Neural cell (in vitro differentiated cells): ENCODE data around the gene RAD51B. TPM values are rescaled to one million over a fixed set of nuclear protein-coding genes. Genes with fewer than 3 reads are reported as not detected.
"Not testable (repeated sequence)": the region's sequence is repeated elsewhere in the genome, so short reads cannot be mapped to it uniquely, and the experiment has no call there.

ENCODE experiments used
- H2AFZ ChIP-seq: fragments of 200-600, 300-800 bp; sonication (generic), shearing (Covaris generic); 2 replicates; pipeline ENCODE4 v1.6.0; 2014; ENCODE audit warnings: low read depth, mild to moderate bottlenecking, antibody characterized with exemption, low read length, moderate library complexity
- H3F3A ChIP-seq: fragments of 200-600 bp; shearing (Covaris generic); 2 replicates; pipeline ENCODE4 v1.6.1; 2016; ENCODE audit warnings: mild to moderate bottlenecking, moderate library complexity, mixed read lengths, antibody characterized with exemption, low read length; ENCODE audit not compliant: insufficient read depth, poor library complexity, severe bottlenecking
- H3K27ac ChIP-seq: fragments of 200-600, 300-800 bp; sonication (generic), shearing (Covaris generic); 2 replicates; pipeline ENCODE4 v1.5.1; 2014; ENCODE audit warnings: mild to moderate bottlenecking, low read length, moderate library complexity
- H3K27me3 ChIP-seq: fragments of 300-800, 200-600 bp; sonication (generic), shearing (Covaris generic); 2 replicates; pipeline ENCODE4 v1.6.0; 2014; ENCODE audit warnings: mild to moderate bottlenecking, low read depth, low read length, moderate library complexity; ENCODE audit not compliant: insufficient read depth
- H3K36me3 ChIP-seq: fragments of 300-800, 200-600 bp; sonication (generic), shearing (Covaris generic); 2 replicates; pipeline ENCODE4 v1.5.1; 2014; ENCODE audit warnings: mild to moderate bottlenecking, antibody characterized with exemption, low read length, moderate library complexity; ENCODE audit not compliant: insufficient read depth
- H3K4me2 ChIP-seq: fragments of 300-800, 200-600 bp; sonication (generic), shearing (Covaris generic); 2 replicates; pipeline ENCODE4 v1.6.0; 2014; ENCODE audit warnings: mild to moderate bottlenecking, low read length
- H3K4me3 ChIP-seq: fragments of 300-800, 200-600 bp; sonication (generic), shearing (Covaris generic); 2 replicates; pipeline ENCODE4 v1.5.1; 2014; ENCODE audit warnings: mild to moderate bottlenecking, low read length, moderate library complexity
- H3K79me2 ChIP-seq: fragments of 200-600 bp; shearing (Covaris generic); replicated peaks from 2 replicates; pipeline ENCODE4 v1.6.0; 2014; ENCODE audit warnings: mild to moderate bottlenecking, low read length, moderate library complexity; ENCODE audit not compliant: insufficient read depth
- H3K9ac ChIP-seq: fragments of 300-800, 200-600 bp; sonication (generic), shearing (Covaris generic); 2 replicates; pipeline ENCODE4 v1.6.1; 2016; ENCODE audit warnings: mild to moderate bottlenecking, low read length, mixed read lengths
- H3K9me2 ChIP-seq: fragments of 200-600 bp; shearing (Covaris generic); 2 replicates; pipeline ENCODE4 v1.6.1; 2016; ENCODE audit warnings: mild to moderate bottlenecking, low read length, mixed read lengths; ENCODE audit not compliant: insufficient read depth
- H3K9me3 ChIP-seq: fragments of 200-600, 300-800 bp; sonication (generic), shearing (Covaris generic); 2 replicates; pipeline ENCODE4 v1.6.1; 2016; ENCODE audit warnings: mild to moderate bottlenecking, mixed run types, low read length, moderate library complexity, mixed read lengths
- H4K20me1 ChIP-seq: fragments of 200-600 bp; shearing (Covaris generic); 2 replicates; pipeline ENCODE4 v1.6.1; 2016; ENCODE audit warnings: mild to moderate bottlenecking, mixed run types; ENCODE audit not compliant: insufficient read depth
- EP300 ChIP-seq: fragments of 450-650 bp; conservative IDR thresholded peaks from 2 replicates; pipeline ENCODE4 v1.6.1; 2014; ENCODE audit warnings: antibody characterized with exemption, mild to moderate bottlenecking, moderate library complexity; ENCODE audit not compliant: poor library complexity, severe bottlenecking
- EZH2 ChIP-seq: fragments of 200-600, 300-800 bp; shearing (Covaris generic), sonication (generic); IDR thresholded peaks from 2 replicates; pipeline ENCODE4 v1.6.1; 2014; ENCODE audit warnings: antibody characterized with exemption, low read length, borderline replicate concordance, mild to moderate bottlenecking; ENCODE audit not compliant: insufficient read depth, poor library complexity, severe bottlenecking
- MXI1 ChIP-seq: fragments of 450-650 bp; conservative IDR thresholded peaks from 2 replicates; pipeline ENCODE4 v1.6.1; 2014; ENCODE audit warnings: antibody characterized with exemption, mild to moderate bottlenecking; ENCODE audit not compliant: poor library complexity, severe bottlenecking
- POLR2AphosphoS5 ChIP-seq: IDR thresholded peaks from 2 replicates; pipeline ENCODE4 v1.6.1; 2012
- RAD21 ChIP-seq: fragments of 450-650 bp; conservative IDR thresholded peaks from 2 replicates; pipeline ENCODE4 v1.6.1; 2014; ENCODE audit warnings: antibody characterized with exemption, mild to moderate bottlenecking, moderate library complexity
- SMC3 ChIP-seq: fragments of 450-650 bp; conservative IDR thresholded peaks from 2 replicates; pipeline ENCODE4 v1.6.1; 2014; ENCODE audit warnings: antibody characterized with exemption, mild to moderate bottlenecking, moderate library complexity; ENCODE audit not compliant: poor library complexity
- TAF1 ChIP-seq: IDR thresholded peaks from 2 replicates; pipeline ENCODE4 v1.6.1; 2012; ENCODE audit warnings: low read depth
- polyA plus RNA-seq: library from polyadenylated mRNA; depleted of rRNA; stranded (reverse); fragments of >200 nt; gene quantifications from 2 replicates; pipeline ENCODE4 v1.2.3, GENCODE V29; 2014
- TF ChIP-seq, protein P1 (sequence below): IDR thresholded peaks from 2 replicates; pipeline ENCODE4 v1.6.1; 2012; ENCODE audit warnings: borderline replicate concordance
- TF ChIP-seq, protein P2 (sequence below): fragments of 450-650 bp; IDR thresholded peaks from 2 replicates; pipeline ENCODE4 v1.5.1; 2014; ENCODE audit warnings: antibody characterized with exemption, mild to moderate bottlenecking, moderate library complexity; ENCODE audit not compliant: poor library complexity, severe bottlenecking

Gene RAD51B
- polyA plus RNA-seq, 1 donor from 2014 or later = 3.1 TPM

DNA sequence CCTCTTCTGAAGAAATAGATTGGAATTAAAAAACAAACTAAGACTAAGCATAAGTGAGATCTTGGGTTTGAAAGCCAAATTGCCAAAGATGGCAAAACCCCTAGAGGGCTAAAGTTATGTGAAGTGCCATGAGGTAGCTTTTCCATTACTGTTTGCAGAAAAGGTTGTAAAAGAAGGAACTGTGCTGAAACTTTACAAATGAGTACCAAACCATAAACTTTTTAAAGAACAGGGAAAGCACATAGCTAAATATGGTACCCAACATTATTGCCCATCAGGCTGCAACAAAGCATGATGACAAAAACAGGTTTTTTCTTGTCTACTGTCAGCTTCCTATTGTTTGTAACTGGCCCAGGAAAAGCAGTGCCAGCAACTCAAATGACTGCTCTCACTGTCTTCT lies 224.2 kb downstream of the RAD51B start:
- Histone ChIP-seq H3K27me3 (no peaks in the 10 kb centered on the region), H3K36me3 (no peaks in the 10 kb centered on the region), H3K79me2 (no peaks in the 10 kb centered on the region), H3K4me2 (no peak overlapping the region), H3F3A (no peaks in the 10 kb centered on the region), H3K9me2 (no peaks in the 10 kb centered on the region), H3K9me3 (no peaks in the 10 kb centered on the region), H2AFZ (no peak overlapping the region), H3K4me3 (no peak overlapping the region), H3K9ac (no peak overlapping the region), H4K20me1 (no peaks in the 10 kb centered on the region), H3K27ac (no peak overlapping the region)
- TF ChIP-seq POLR2AphosphoS5 (no peak), MXI1 (no peak), RAD21 (no peak)
- TF ChIP-seq, protein P1, sequence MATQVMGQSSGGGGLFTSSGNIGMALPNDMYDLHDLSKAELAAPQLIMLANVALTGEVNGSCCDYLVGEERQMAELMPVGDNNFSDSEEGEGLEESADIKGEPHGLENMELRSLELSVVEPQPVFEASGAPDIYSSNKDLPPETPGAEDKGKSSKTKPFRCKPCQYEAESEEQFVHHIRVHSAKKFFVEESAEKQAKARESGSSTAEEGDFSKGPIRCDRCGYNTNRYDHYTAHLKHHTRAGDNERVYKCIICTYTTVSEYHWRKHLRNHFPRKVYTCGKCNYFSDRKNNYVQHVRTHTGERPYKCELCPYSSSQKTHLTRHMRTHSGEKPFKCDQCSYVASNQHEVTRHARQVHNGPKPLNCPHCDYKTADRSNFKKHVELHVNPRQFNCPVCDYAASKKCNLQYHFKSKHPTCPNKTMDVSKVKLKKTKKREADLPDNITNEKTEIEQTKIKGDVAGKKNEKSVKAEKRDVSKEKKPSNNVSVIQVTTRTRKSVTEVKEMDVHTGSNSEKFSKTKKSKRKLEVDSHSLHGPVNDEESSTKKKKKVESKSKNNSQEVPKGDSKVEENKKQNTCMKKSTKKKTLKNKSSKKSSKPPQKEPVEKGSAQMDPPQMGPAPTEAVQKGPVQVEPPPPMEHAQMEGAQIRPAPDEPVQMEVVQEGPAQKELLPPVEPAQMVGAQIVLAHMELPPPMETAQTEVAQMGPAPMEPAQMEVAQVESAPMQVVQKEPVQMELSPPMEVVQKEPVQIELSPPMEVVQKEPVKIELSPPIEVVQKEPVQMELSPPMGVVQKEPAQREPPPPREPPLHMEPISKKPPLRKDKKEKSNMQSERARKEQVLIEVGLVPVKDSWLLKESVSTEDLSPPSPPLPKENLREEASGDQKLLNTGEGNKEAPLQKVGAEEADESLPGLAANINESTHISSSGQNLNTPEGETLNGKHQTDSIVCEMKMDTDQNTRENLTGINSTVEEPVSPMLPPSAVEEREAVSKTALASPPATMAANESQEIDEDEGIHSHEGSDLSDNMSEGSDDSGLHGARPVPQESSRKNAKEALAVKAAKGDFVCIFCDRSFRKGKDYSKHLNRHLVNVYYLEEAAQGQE = no peak

DNA sequence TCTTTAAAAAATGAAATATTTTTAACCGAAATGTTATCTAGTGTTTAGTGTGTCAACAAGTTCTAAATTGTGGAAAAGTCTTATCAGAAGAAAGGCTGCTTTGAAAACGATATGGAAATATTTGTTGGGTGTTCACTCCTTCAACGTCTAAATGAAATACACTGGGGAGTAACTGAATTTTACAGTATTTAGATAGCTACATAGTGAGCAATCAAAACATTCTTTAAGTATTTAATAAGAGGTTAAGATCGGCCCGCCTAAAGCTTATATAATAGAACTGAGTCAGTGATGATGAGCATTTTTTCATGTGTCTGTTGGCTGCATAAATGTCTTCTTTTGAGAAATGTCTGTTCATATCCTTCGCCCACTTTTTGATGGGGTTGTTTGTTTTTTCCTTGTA lies 228.3 kb downstream of the RAD51B start:
- Histone ChIP-seq H3K79me2 (no peaks in the 10 kb centered on the region), H3F3A (no peaks in the 10 kb centered on the region), H3K9me3 (no peaks in the 10 kb centered on the region), H3K4me3 (no peak overlapping the region), H3K27ac (no peak overlapping the region), H3K27me3 (no peaks in the 10 kb centered on the region), H3K9me2 (no peaks in the 10 kb centered on the region), H3K9ac (no peak overlapping the region), H3K36me3 (no peaks in the 10 kb centered on the region), H4K20me1 (no peaks in the 10 kb centered on the region), H3K4me2 (no peak overlapping the region), H2AFZ (no peak overlapping the region)
- no peak for TF ChIP-seq EZH2
- no peak for TF ChIP-seq POLR2AphosphoS5
- no peak for TF ChIP-seq MXI1
- TF ChIP-seq, protein P2, sequence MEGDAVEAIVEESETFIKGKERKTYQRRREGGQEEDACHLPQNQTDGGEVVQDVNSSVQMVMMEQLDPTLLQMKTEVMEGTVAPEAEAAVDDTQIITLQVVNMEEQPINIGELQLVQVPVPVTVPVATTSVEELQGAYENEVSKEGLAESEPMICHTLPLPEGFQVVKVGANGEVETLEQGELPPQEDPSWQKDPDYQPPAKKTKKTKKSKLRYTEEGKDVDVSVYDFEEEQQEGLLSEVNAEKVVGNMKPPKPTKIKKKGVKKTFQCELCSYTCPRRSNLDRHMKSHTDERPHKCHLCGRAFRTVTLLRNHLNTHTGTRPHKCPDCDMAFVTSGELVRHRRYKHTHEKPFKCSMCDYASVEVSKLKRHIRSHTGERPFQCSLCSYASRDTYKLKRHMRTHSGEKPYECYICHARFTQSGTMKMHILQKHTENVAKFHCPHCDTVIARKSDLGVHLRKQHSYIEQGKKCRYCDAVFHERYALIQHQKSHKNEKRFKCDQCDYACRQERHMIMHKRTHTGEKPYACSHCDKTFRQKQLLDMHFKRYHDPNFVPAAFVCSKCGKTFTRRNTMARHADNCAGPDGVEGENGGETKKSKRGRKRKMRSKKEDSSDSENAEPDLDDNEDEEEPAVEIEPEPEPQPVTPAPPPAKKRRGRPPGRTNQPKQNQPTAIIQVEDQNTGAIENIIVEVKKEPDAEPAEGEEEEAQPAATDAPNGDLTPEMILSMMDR = no peak
- TF ChIP-seq TAF1 = no peak
- TF ChIP-seq, protein P1 = no peak
- no peak for TF ChIP-seq EP300
- TF ChIP-seq SMC3 = no peak
- no peak for TF ChIP-seq RAD21

DNA sequence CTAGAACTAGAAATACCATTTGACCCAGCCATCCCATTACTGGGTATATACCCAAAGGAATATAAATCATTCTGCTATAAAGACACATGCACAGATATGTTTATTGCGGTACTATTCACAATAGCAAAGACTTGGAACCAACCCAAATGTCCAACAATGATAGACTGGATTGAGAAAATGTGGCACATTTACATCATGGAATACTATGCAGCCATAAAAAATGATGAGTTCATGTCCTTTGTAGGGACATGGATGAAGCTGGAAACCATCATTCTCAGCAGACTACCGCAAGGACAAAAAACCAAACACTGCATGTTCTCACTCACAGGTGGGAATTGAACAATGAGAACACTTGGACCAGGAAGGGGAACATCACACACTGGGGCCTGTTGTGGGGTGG lies 229.2 kb downstream of the RAD51B start:
- H3K9me2 ChIP-seq, H4K20me1 ChIP-seq, H2AFZ ChIP-seq, H3K9ac ChIP-seq, H3F3A ChIP-seq, H3K4me3 ChIP-seq, H3K36me3 ChIP-seq, H3K4me2 ChIP-seq, H3K27ac ChIP-seq, H3K79me2 ChIP-seq, H3K27me3 ChIP-seq, H3K9me3 ChIP-seq: not testable (repeated sequence)
